Effector memory CD8-positive, alpha-beta T cell (primary cell): Measurements from ENCODE around the gene DYRK1B.
"Not testable (repeated sequence)": the region's sequence is repeated elsewhere in the genome, so short reads cannot be mapped to it uniquely, and the experiment has no call there.

ENCODE experiments used
- ATAC-seq: fragments of 150-1000 bp; cut with Tn5 transposase; replicated peaks from 2 replicates; pipeline ENCODE4 v1.10.0; 2021; ENCODE audit warnings: mild to moderate bottlenecking, moderate library complexity
- DNase-seq, 3 experiments: peaks; one replicate each; pipeline ENCODE4 v3.0.0; 2021
- H3K27ac Mint-ChIP-seq, 2 donors: one replicate each; pipeline ENCODE4 v1.8.0; 2022; ENCODE audit warnings: mild to moderate bottlenecking in 2 of 2, mixed read lengths in 2 of 2, moderate library complexity in 2 of 2
- H3K27me3 Mint-ChIP-seq, 2 donors: one replicate each; pipeline ENCODE4 v1.8.0; 2022; ENCODE audit warnings: mixed read lengths in 2 of 2
- H3K36me3 Mint-ChIP-seq: one replicate; pipeline ENCODE4 v1.8.0; 2022; ENCODE audit warnings: mild to moderate bottlenecking, moderate library complexity, mixed read lengths; ENCODE audit not compliant: insufficient read depth
- H3K4me1 Mint-ChIP-seq, 2 donors: one replicate each; pipeline ENCODE4 v1.8.0; 2022; ENCODE audit warnings: low read depth in 2 of 2, mixed read lengths in 2 of 2
- H3K4me3 Mint-ChIP-seq, 2 donors: one replicate each; pipeline ENCODE4 v1.8.0; 2022; ENCODE audit warnings: mild to moderate bottlenecking in 2 of 2, mixed read lengths in 2 of 2, moderate library complexity in 2 of 2
- H3K9me3 Mint-ChIP-seq, 2 donors: one replicate each; pipeline ENCODE4 v1.8.0; 2022; ENCODE audit warnings: mixed read lengths in 2 of 2

DYRK1B gene

DNA sequence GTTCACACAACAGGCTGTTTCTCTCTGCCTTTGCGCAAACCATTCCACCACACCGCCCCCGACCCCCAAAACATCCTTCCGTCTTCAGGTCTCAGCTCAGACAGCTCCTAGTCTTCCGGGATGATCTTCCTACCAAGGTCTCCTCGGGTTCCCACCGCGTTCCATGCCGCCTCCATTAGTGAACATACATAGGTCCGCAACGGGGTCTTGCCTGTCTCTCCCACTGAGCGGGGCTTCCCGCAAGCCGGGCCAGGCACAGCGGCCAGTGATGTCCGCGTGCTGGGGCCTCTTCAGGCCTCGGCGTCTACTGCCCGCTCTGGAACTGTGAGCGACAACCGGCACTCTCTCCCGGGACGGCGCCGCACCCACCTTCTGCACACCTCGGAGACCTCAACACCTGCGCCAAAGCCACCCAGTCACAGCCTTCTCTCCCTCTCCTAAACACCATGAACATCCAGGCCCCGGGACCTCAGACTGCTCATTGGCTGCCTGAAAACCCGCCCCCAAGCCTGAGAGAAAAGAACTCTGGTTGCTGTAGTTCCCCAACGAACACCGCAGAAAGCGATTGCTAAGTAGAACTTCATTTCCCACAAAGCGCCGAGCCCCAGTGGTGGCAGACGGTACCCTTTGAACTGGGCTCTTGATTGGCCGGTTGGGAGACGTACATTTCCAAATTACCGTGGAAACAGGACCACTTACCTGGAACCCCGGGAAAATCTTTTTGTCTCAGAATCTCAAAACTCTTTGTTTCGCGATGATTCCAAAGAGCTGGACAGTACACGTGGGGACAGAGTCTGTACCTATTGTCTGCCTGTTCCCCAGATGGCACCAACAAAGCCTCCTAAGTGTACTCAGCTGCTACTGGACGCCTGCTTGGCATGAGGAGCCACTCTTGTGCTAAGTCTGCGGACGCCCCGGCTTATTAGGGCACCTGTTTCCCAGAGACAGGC lies 9.5 kb downstream of the DYRK1B start:
- Mint-ChIP-seq H3K27ac (no peak overlapping the region), H3K9me3 (no peaks in the 10 kb centered on the region), H3K4me1 (peaks cover 14 to 20% of the 10 kb centered on the region in 2 donors), H3K36me3 (peaks cover 26% of the 10 kb centered on the region), H3K4me3 (no peak overlapping the region), H3K27me3 (no peaks in the 10 kb centered on the region)
- DNase-seq = peak; percentile 77 to 79 (median 78)
- peak; percentile 94 for ATAC-seq

DNA sequence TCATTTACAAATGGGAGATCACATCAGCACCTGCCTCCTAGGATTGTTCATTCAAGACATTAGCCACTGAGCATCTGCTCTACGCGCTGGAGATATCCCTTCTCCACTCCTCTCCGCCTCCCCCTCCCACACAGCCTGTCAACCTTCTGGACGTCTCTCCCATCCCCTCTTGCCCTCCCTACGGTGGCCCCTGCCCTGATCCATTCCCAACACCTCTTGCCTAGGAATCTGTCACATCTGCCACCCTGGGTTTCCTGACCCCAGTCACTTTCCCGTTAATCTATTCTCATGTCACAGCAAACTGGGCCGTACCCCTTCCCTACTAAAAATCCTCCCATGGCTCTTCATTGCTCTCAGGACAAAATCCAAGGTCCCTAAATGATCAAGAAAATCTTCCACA lies 10.3 kb downstream of the DYRK1B start:
- Mint-ChIP-seq H3K27me3 (no peaks in the 10 kb centered on the region), H3K36me3 (peaks cover 18% of the 10 kb centered on the region), H3K4me1 (peaks cover 18 to 21% of the 10 kb centered on the region in 2 donors), H3K9me3 (no peaks in the 10 kb centered on the region), H3K27ac (no peak overlapping the region), H3K4me3 (no peak overlapping the region)
- ATAC-seq = no peak
- DNase-seq = no peak

DNA sequence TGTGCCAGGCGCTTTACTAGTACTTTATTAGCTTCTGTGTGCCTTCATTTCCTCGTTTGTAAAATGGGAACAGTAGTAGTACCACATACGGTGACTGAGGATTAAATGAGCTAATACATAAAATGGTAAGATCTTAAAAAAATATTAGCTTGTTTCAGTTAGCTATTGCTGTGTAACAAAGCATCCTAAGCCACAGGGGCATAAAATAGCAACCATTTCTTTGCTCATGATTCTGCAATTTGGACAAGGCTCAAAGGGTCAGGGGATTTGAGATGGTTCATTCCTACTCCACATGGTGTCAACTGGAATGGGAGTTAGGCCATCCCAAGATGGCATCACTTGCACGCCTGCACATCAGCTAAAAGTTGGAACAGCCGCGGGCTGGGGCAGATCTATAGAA lies 13.3 kb downstream of the DYRK1B start:
- Mint-ChIP-seq H3K4me1 (peaks cover 13% of the 10 kb centered on the region in 2 donors), H3K4me3 (no peak overlapping the region), H3K9me3 (no peaks in the 10 kb centered on the region), H3K27me3 (no peaks in the 10 kb centered on the region), H3K36me3 (peaks cover 2% of the 10 kb centered on the region), H3K27ac (no peak overlapping the region)
- DNase-seq (no peak), ATAC-seq (no peak)

DNA sequence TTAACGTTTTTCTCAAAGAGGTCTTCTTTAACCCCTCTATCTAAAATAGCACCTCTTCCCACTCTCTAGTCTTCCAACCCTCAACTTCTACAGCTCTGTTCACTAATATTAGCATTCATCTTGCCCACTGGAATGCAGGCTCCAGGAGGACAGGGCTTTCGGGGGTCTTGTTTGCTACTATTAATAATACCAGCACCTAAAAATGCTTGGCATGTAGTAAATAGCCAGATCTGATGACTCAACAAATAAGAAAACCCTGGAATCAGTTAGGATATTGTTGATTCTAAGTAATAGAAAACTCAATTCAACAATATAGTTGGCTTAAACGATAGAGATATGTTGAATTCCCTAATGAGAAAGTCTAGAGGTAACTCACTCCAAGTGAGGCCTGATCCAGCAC lies 14.2 kb downstream of the DYRK1B start:
- Mint-ChIP-seq H3K4me3 (no peak overlapping the region), H3K36me3 (peaks cover 2% of the 10 kb centered on the region), H3K27ac (peak overlapping the region in 1 of 2 donors; percentile 19), H3K9me3 (no peaks in the 10 kb centered on the region), H3K27me3 (no peaks in the 10 kb centered on the region), H3K4me1 (peaks cover 13 to 14% of the 10 kb centered on the region in 2 donors)
- DNase-seq (no peak), ATAC-seq (no peak)

DNA sequence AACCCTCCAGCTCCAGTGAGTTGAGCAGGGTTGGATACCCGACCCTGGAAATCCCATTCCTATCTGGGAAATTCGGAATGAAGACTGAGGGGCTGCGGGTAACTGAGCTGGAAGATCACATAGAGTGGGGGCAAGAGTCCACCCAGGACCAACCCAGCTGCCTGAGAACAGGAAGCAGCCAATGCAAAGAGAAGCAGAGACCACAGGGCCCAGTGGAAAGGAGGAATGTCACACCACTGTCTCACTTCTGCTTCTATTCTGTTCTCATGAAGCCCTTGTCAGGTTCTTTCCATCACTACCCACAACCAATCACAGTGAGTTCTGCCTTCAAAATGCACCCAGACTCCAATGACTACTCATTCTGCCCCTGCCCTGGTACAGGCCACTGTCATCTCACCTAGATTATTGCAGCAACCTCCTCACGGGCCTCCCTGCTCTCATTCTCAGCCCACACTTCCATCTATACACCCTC lies 15.3 kb downstream of the DYRK1B start:
- peaks cover 13 to 14% of the 10 kb centered on the region in 2 donors for H3K4me1 Mint-ChIP-seq
- H3K27ac Mint-ChIP-seq = peak overlapping the region in 1 of 2 donors; percentile 19
- H3K36me3 Mint-ChIP-seq = peaks cover 2% of the 10 kb centered on the region
- no peak for ATAC-seq
- no peaks in the 10 kb centered on the region for H3K9me3 Mint-ChIP-seq
- H3K4me3 Mint-ChIP-seq = no peak overlapping the region
- DNase-seq = no peak
- H3K27me3 Mint-ChIP-seq = no peaks in the 10 kb centered on the region

DNA sequence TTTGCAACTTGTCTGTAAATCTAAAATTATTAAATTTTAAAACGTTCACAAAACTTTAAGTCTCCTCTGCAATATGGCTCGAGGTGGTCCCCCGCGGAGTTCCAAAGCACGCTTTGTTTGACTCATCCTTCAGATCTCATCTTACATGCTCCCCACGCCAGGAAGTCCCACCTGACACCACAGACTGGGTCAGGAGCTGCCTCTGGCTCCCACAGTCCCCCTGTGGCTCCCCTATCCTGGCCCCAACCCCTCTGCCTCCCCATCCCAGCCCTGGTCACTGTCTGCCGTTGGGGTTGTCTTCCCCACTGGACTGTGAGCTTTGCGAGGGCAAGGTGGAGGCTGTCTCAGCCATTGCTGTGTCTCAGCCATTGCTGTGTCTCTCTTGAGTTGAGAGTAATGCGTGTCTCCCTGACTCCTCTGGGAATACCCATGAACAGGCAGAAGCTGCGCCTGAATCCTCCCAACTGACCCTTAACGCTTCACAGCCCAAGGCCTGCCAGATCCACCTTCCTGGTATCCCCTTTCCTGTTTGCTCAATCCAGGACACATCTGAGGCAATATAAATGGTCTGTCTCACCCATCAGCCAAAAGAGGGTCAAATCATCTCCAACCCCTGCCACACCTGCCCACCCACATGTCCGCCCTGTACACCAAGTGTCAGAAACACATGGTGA lies 15.9 kb downstream of the DYRK1B start:
- Mint-ChIP-seq H3K36me3 (peaks cover 2% of the 10 kb centered on the region), H3K27ac (no peak overlapping the region), H3K9me3 (no peaks in the 10 kb centered on the region), H3K4me3 (no peak overlapping the region), H3K27me3 (no peaks in the 10 kb centered on the region), H3K4me1 (peaks cover 13 to 14% of the 10 kb centered on the region in 2 donors)
- no peak for DNase-seq
- ATAC-seq = no peak

DNA sequence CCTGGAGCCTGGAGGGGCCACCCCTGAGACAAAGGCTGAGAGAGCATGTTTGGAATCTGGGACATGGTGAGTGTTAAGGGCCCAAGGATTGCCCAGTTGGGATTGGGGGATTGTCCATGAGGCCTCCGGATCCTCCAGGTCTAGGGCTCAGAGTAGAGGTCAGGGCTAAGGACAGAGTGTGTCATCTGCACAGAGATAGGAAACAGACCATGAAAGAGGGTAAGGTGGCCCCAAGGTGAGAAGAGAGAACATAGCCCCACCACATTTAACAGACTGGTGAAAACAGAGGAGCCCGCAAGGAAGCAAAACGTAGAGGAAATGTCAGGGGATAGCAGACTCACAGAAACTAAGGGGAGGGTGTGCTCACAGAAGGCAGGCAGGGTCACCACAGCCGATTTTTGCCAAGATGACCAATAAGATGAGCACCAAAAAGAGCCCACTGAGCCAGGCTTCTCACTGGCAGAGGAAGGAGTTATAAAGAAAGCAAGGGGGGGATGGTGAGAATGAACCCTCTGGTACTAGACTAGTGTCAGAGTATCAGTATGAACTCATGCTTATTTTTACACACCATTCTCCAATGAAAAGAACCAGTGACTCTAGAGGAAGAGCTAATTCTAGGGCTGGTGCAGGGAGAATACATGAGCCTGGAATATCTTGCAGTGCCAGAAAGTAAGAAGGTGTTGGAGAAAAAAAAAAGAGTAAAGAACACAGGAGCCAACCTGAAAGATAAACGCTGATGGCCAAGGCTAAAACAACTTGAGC lies 17.5 kb downstream of the DYRK1B start:
- H3K4me3 Mint-ChIP-seq = no peak overlapping the region
- no peak for DNase-seq
- peaks cover 2% of the 10 kb centered on the region for H3K36me3 Mint-ChIP-seq
- H3K9me3 Mint-ChIP-seq = no peaks in the 10 kb centered on the region
- H3K27me3 Mint-ChIP-seq = no peaks in the 10 kb centered on the region
- H3K4me1 Mint-ChIP-seq = peaks cover 13 to 14% of the 10 kb centered on the region in 2 donors
- no peak for ATAC-seq
- H3K27ac Mint-ChIP-seq = peak overlapping the region; percentile 61 to 73

DNA sequence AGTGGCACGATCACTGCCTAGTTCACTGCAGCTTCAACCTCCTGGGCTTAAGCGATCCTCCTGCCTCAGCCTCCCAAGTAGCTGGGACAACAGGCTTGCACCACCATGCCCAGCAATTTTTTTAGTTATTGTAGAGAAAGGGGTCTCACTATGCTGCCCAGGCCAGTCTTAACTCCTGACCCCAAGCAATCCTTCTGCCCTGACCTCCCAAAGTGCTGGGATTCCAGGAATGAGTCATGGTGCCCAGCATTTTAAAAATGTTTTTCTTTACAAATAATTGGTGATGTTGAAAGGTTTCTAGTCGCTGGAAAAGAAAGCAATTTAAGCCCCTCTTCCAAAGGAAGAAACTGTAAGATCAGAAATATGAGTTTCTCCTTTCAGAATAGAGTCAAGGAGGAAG lies 19.4 kb downstream of the DYRK1B start:
- ATAC-seq (no peak), DNase-seq (no peak)
- no peak overlapping the region for H3K27ac Mint-ChIP-seq
- no peaks in the 10 kb centered on the region for H3K27me3 Mint-ChIP-seq
- H3K9me3 Mint-ChIP-seq = no peaks in the 10 kb centered on the region
- H3K36me3 Mint-ChIP-seq = peaks cover 2% of the 10 kb centered on the region
- H3K4me3 Mint-ChIP-seq = no peak overlapping the region
- H3K4me1 Mint-ChIP-seq = peaks cover 11 to 14% of the 10 kb centered on the region in 2 donors

DNA sequence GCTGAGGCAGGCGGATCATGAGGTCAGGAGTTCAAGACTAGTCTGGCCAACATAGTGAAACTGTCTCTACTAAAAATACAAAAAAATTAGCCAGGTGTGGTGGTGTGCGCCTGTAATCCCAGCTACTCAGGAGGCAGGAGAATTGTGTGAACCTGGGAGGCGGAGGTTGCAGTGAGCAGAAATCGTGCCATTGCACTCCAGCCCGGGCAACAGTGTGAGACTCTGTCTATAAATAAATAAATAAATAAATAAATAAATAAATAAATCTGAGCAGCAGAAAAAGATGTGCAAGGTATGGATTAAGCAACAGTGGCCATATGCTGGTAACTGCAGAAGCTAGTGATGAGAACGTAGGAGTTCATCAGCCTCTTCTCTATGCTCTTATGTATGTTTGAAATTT lies 19.9 kb downstream of the DYRK1B start:
- H3K4me3 Mint-ChIP-seq, DNase-seq, H3K36me3 Mint-ChIP-seq, H3K9me3 Mint-ChIP-seq, H3K27me3 Mint-ChIP-seq, ATAC-seq: not testable (repeated sequence)
- H3K4me1 Mint-ChIP-seq = peaks cover 6 to 10% of the 10 kb centered on the region in 2 donors
- H3K27ac Mint-ChIP-seq = peak overlapping the region in 1 of 2 donors; percentile 19

DNA sequence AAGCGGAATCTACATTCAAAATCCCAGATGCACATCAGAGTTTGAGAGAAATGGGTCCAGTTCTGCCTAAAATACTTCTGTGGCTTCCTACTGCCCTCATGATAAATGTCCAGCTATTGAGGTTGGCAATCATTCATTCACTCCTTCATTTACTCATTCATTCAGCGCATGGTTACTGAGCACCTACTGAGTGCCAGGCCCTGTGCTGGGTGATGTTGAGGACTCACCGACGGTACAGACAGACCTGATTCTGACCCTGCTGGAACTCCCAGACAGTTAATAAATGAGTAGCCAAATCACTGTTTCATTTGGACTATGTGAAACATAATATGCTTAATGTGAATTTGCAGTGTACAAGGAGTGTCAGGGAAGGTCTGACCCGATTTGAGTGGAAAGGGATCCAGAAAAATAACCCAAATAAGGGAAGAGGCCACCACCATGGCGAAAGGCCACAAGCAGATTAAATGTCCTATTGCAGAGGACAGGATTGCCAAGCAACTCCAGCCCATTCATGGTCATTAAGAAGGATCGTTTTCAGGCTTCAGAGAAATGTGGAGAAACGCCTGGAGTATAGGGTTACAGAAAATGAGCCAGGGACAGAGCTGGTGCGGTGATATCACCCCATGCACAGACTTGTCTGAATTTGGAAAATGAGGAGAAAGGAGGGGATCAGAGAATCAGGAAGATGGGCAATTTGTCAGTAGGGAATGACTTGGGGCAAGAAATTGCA lies 20.5 kb downstream of the DYRK1B start:
- H3K9me3 Mint-ChIP-seq = no peaks in the 10 kb centered on the region
- H3K27me3 Mint-ChIP-seq = no peaks in the 10 kb centered on the region
- peaks cover 2% of the 10 kb centered on the region for H3K36me3 Mint-ChIP-seq
- peak overlapping the region in 1 of 2 donors; percentile 19 for H3K27ac Mint-ChIP-seq
- no peak overlapping the region for H3K4me3 Mint-ChIP-seq
- peaks cover 3 to 7% of the 10 kb centered on the region in 2 donors for H3K4me1 Mint-ChIP-seq
- ATAC-seq (no peak), DNase-seq (no peak)

DNA sequence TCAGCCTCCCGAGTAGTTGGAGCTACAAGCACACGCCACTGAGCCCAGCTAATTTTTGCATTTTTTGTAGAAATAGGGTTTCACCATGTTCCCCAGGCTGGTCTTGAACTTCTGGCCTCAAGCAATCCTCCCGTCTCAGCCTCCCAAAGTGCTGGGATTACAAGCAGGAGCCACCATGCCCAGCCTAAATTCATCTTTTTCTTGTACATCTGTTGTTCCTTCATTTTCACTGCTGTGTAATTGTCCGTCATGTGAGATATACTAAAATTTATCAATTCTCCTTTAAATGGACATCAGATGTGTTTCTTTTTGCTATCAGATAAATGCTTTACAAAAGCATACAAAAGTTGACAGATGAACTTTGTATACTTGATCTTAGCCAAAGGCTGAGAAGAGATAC lies 22.9 kb downstream of the DYRK1B start:
- Mint-ChIP-seq H3K4me1 (peaks cover 3% of the 10 kb centered on the region in 2 donors), H3K27me3 (no peaks in the 10 kb centered on the region), H3K4me3 (no peak overlapping the region), H3K27ac (no peak overlapping the region), H3K9me3 (no peaks in the 10 kb centered on the region), H3K36me3 (no peaks in the 10 kb centered on the region)
- ATAC-seq = no peak
- DNase-seq = no peak

DNA sequence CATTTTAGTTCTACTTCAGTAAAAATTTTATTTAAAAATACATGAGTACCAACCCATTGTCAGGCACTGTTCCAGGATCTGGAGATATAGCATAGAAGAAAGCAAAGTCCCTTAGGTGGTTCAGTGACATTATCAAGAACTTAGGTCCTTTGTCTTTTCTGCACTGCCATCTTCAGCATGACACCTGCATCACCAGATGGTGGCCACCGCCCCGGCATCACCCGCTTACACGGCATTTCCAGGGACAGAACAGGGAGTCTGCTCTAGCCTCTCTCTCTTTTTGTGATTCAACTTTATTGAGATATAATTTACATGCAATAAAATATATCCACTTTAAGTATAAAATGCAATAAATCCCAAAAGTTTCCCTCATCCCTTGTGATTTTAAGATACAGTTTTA lies 23.5 kb downstream of the DYRK1B start:
- H3K27me3 Mint-ChIP-seq = peaks cover 0 to 4% of the 10 kb centered on the region in 2 donors
- H3K9me3 Mint-ChIP-seq = no peaks in the 10 kb centered on the region

DNA sequence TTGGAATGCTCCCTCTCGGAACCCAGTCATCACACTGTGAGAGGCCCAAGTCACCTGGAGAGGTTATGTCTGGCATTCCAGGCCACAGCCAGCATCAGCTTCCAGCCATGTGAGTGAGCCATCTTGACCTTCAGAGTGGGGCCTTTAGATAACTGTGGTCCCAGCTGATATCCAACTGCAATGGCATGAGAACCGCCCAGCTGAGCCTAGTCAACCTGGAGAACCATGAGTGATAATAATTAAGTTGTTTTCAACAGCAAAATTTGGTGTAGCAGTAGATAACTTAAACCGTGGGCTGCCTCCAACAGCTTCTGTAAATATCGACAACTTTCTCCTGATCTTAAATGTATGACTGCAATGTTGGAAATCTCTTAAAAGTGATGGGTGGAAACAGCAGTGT lies 24.6 kb downstream of the DYRK1B start:
- no peak for ATAC-seq
- no peak overlapping the region for H3K4me3 Mint-ChIP-seq
- no peaks in the 10 kb centered on the region for H3K4me1 Mint-ChIP-seq
- H3K36me3 Mint-ChIP-seq = no peaks in the 10 kb centered on the region
- no peak for DNase-seq
- H3K27me3 Mint-ChIP-seq = peaks cover under 1 to 11% of the 10 kb centered on the region in 2 donors
- H3K27ac Mint-ChIP-seq = no peak overlapping the region
- H3K9me3 Mint-ChIP-seq = no peaks in the 10 kb centered on the region

More for the DNA sequence above, 23.5 kb downstream of the DYRK1B start:
- Mint-ChIP-seq H3K27ac (no peak overlapping the region), H3K4me3 (no peak overlapping the region), H3K36me3 (no peaks in the 10 kb centered on the region), H3K4me1 (no peaks in the 10 kb centered on the region)
- no peak for ATAC-seq
- DNase-seq = no peak
